ES-I3 (cell line): ENCODE results near the gene MTHFSD.

Experiments used
- H3K36me3 ChIP-seq: 2 replicates; pipeline ENCODE4 v1.6.1; 2013; ENCODE audit warnings: mild to moderate bottlenecking, low read length, control low read depth, moderate library complexity; ENCODE audit not compliant: insufficient read depth
- H3K4me1 ChIP-seq: 2 replicates; pipeline ENCODE4 v1.6.1; 2013; ENCODE audit warnings: mild to moderate bottlenecking, control low read depth, low read length; ENCODE audit not compliant: insufficient read depth
- H3K9ac ChIP-seq: 2 replicates; pipeline ENCODE4 v1.6.1; 2013; ENCODE audit warnings: low read depth, mild to moderate bottlenecking, low read length, moderate library complexity
- H3K9me3 ChIP-seq: 2 replicates; pipeline ENCODE4 v1.6.1; 2013; ENCODE audit warnings: mild to moderate bottlenecking, low read length, moderate library complexity; ENCODE audit not compliant: control insufficient read depth, insufficient read depth

The MTHFSD gene

DNA sequence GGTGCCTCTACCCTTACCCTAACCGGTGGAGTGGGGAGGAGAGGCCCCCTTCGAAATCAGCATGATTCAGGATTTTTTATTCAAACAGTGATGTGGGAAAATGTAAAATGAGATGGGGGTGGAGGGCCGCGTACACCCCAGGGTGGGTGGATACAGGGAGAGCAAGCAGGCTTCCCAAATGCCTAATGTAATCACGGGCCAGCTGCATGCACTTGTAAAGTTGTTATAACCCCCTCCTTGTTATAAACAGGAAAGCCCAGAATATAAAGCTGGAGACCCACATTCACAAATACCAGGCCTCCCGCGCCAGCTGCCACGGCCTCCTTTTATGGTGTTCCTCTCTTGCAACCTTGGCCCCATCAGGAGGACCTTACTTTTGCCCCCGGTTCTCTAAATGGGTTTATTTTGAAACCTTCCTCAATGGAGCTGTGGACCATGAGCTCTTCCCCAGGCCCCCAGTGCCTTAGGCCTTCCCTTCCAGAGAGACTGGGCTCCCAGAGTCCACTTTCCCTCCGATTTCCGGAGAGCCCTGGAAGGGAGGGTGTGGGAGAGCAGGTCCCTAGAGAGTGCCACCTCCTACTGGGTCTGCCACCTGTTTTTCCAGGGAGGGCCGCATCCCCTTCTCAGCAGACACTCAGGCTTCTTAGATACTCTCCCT lies 22.4 kb upstream of the MTHFSD start:
- peak overlapping the region; percentile 83; the same call in 1 of the 2 replicates for H3K9ac ChIP-seq
- H3K4me1 ChIP-seq = peaks cover 16% of the 10 kb centered on the region
- H3K36me3 ChIP-seq = no peaks in the 10 kb centered on the region; the same call in 1 of the 2 replicates

DNA sequence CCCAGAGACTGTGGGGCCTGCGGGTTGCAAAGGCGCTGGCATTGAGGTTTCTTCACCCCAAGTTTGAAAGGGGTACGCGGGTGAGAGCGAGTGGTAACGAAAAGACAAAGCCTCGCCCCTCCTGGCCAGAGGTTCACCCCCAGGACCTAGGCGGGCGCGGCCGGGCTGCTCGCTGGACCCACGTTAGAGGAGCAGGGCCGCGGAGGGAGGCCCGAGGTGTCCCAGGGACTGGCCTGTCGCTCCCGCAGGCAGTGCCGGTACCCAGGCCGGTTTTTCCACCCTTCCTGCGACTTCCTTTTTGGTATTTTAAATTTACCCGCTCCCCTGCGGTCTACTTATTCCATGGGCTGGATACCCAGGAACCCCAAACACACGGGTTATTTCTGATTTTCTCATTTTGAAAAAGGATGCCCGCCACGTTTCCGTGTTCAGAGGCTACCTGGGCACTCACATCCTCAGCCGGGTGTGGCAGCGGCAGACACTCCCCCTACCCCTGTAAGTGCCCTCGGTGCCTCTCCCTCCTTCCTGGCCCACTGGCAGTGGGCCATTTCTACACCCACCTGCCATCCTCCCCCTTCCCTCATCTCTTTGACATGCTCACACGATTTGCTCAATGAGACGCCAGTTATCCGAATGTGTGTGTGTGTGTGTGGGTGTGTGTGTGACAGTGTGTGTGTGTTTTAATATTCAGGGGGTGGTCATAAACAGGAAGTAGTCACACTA lies 21.7 kb upstream of the MTHFSD start:
- no peaks in the 10 kb centered on the region for H3K9me3 ChIP-seq
- peaks cover 17% of the 10 kb centered on the region for H3K4me1 ChIP-seq
- H3K36me3 ChIP-seq = no peaks in the 10 kb centered on the region; the same call in 1 of the 2 replicates
- peak overlapping the region; percentile 83 for H3K9ac ChIP-seq

More for the DNA sequence above, 22.4 kb upstream of the MTHFSD start:
- no peaks in the 10 kb centered on the region for H3K9me3 ChIP-seq

DNA sequence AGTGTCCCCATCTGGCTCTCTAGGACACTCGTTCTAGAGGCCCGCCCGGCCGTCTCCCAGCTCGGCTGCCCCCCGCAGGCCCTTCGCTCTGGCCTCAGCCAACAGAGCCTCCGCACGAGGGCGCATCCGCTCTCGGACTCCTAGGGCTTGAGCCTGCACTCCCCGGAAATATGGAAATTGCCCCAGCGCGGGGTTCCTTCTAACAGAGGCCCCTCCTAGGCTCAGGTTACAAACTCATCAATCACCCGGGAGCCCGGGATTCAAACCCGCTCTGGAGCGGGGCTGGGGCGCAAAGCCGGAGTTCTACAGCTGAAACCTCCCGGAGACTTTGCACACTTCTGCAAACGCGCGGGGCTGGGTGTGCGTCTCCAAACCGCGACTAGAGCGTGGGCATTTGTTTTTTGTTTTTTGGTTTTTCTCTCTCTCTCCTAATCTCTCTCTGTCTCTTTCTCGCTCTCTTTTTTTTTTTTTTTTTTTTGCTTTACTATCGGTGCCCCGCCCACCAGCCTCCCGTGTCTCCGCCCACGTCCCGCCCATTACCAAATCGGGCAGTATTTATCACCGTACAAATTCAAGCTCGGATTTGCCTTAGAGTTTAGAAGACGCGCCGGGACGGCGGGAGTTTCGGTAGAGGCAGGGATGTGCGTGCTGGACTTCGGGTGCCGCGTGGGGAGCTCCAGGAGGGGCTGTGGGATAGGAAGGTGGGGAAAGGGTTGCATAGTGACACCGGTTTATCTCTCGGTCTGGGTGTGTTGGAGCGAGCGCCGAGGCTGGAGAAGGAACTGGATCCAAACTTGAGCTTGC lies 20.9 kb upstream of the MTHFSD start:
- Histone ChIP-seq H3K4me1 (peaks cover 25% of the 10 kb centered on the region), H3K9ac (peak overlapping the region; percentile 83; the same call in 1 of the 2 replicates), H3K9me3 (no peaks in the 10 kb centered on the region), H3K36me3 (no peaks in the 10 kb centered on the region)

DNA sequence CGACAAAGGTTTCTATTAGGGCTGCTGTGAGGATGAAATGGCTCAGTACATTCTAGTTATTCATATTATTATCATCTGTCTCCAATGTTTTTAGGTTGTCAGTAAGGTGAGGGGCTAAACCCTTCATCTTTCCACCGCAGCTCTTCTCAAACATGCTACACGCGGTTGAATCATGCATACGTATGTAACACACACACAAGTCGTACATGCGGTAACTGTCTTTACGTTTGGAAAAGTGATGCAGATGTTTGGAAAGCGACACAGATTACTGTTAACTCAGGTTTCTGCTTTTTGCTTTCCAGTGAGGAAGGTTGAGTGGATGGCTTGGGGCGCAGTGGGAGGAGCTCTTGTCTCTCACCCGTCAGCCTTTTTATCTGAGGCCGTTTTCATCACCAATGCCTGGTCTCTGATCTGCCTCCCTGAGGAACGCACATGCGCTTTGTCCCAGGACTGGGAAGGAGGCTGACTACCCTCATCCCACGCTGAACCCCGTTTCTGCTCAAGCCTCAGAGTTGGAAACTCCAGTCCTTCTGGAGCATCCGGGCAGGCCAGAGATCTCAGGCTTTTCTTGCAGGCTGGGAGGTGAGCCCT lies 20.2 kb upstream of the MTHFSD start:
- Histone ChIP-seq H3K9me3 (no peaks in the 10 kb centered on the region), H3K9ac (peak overlapping the region; percentile 83; the same call in 1 of the 2 replicates), H3K4me1 (peaks cover 32% of the 10 kb centered on the region), H3K36me3 (no peaks in the 10 kb centered on the region)

DNA sequence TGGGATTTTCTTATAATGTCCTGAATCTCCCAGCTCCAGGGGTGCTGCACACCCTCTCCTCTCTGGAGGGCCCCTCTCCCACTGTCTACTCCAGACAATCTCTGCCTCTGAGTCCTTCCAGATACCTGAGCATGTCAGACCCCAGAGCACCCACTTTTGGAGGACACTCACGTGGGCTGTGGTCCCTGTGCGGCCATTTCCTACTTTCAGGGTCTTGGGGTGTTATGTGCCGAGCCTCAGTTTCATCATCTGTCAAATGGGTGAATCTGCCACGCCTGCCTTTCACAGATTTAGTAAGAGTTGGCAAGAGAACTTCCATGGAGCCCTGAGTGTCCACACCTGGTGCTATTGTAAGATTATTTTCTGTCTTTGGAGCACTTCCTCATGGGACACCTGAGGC lies 19.6 kb upstream of the MTHFSD start:
- Histone ChIP-seq H3K9me3 (no peaks in the 10 kb centered on the region), H3K4me1 (peaks cover 36% of the 10 kb centered on the region), H3K9ac (no peak overlapping the region), H3K36me3 (no peaks in the 10 kb centered on the region)

DNA sequence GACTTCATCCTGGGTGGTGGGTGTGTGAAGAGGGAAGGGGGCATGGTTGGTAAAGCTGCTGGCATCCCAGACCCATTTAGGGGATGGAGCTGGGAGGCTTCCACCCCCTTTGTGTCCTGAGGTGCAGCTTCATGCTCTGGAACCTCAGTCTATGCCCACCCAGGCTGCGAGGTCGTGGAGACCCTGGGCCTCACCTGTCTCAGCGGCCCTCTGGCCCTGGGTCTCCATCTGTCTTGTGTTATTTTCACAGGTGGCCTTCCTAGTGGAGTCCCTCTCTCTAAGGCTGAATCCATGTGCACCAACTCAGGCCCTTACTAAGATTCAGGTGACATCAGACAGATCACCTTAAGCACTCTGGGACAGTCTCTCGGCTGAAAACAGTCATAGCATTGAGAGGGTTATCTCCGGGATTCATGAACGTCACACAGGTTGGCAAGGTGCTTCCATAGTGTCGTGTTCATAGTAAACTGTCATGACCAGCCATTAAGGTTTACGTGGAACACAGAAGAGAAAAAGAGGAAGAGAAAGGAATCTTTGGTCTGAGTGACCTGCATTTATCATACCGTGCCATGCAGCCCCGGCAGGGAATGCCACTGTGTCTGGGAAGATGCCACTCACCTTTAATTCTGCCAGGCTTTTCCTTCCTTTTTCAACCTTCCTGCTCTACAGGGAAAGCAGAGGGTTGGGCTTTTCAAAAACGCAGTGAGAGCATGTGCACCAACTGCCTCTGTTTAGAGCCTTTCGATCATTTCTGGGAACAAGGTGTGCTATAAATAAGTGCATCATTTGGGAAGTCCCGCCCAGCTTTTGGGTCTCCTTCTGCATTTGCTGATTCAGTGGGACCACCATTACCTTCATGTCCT lies 18.8 kb upstream of the MTHFSD start:
- Histone ChIP-seq H3K9me3 (no peaks in the 10 kb centered on the region), H3K9ac (no peak overlapping the region), H3K36me3 (no peaks in the 10 kb centered on the region), H3K4me1 (peaks cover 36% of the 10 kb centered on the region)

DNA sequence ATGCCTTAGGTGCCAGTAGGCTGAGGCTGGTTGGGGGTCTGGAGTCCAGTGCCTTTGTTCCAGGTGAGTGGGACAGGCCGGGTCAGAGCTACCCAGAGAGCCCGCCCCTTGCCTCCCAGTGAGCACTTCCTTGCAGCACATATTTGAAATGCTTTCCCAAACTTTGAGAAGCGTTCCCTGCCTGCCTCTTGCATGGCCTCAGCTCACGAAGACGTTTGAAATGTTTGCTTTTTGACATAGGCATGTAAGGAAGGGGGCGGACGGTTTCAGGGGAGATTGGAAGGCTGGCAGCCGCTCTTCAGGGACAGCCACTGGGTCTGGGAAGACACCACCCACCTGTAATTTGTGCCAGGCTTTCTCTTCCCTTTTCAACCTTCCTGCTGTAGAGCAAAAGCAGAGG lies 18.2 kb upstream of the MTHFSD start:
- Histone ChIP-seq H3K4me1 (peaks cover 36% of the 10 kb centered on the region), H3K9ac (no peak overlapping the region), H3K36me3 (no peaks in the 10 kb centered on the region), H3K9me3 (no peaks in the 10 kb centered on the region; the same call in 1 of the 2 replicates)

DNA sequence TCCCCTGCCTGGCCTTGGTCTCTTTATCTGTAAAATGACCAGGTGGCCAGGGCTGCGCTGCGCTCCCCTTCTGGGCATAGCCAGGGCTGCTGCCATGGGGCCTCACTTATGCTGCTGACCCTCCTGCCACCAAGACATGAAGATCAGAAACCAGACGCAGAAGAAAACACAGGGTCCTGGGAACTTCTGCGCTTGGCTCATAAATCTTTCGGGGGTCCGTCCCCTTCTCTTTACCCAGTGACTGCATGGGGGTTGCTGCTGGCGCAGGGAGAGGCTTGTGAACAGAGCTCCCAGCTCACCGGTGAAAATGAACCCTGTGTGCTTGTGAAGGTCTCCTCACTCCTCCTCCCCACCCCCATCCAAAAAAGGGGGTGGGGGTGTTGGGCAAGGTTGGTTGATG lies 17.6 kb upstream of the MTHFSD start:
- no peaks in the 10 kb centered on the region; the same call in 1 of the 2 replicates for H3K9me3 ChIP-seq
- H3K9ac ChIP-seq = no peak overlapping the region
- no peaks in the 10 kb centered on the region for H3K36me3 ChIP-seq
- H3K4me1 ChIP-seq = peaks cover 36% of the 10 kb centered on the region

DNA sequence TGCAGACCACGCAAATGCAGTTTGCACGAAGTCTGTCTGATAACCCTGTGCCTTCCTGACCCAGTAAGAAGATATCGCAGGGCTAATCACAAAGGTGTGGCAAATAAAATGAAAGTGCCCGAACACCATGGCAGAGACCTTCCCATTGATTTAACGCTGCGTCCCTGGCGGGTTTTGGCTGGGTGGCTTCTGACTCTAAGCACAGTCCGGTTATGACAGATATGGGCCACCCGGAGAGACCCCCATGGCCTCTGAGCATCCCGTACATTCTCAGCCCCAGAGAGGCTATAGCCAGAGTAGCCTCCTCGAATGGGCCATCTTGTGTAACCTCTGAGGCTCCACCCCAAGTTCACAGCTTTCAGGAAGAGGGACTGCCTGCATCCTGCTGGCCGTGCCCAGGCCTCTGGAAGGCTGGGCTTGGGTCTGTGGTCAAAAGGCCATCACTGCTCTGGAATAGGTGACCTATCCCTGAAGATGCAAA lies 17.0 kb upstream of the MTHFSD start:
- no peaks in the 10 kb centered on the region; the same call in 1 of the 2 replicates for H3K9me3 ChIP-seq
- H3K9ac ChIP-seq = no peak overlapping the region
- no peaks in the 10 kb centered on the region for H3K36me3 ChIP-seq
- peaks cover 36% of the 10 kb centered on the region for H3K4me1 ChIP-seq

DNA sequence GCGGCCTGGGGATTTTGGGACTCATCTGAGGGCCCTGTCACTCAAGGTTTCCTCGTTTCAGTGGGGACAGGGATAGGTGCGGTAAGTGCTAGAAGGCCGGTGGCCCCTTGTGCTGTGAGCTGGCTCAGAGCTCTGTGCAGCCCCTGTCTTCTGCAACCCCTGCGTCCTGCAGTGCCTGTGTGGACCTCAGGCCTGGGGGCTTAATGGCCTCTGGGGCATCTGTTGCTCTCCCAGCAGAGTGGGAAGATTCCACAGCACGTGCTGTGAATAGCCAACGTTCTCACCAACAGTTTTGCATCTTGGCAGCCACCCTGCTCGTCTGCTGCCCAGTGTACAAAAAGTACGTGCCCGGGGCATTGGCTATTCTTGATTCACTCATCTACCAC lies 16.5 kb upstream of the MTHFSD start:
- Histone ChIP-seq H3K9me3 (no peaks in the 10 kb centered on the region; the same call in 1 of the 2 replicates), H3K36me3 (no peaks in the 10 kb centered on the region), H3K4me1 (peaks cover 36% of the 10 kb centered on the region), H3K9ac (no peak overlapping the region)

DNA sequence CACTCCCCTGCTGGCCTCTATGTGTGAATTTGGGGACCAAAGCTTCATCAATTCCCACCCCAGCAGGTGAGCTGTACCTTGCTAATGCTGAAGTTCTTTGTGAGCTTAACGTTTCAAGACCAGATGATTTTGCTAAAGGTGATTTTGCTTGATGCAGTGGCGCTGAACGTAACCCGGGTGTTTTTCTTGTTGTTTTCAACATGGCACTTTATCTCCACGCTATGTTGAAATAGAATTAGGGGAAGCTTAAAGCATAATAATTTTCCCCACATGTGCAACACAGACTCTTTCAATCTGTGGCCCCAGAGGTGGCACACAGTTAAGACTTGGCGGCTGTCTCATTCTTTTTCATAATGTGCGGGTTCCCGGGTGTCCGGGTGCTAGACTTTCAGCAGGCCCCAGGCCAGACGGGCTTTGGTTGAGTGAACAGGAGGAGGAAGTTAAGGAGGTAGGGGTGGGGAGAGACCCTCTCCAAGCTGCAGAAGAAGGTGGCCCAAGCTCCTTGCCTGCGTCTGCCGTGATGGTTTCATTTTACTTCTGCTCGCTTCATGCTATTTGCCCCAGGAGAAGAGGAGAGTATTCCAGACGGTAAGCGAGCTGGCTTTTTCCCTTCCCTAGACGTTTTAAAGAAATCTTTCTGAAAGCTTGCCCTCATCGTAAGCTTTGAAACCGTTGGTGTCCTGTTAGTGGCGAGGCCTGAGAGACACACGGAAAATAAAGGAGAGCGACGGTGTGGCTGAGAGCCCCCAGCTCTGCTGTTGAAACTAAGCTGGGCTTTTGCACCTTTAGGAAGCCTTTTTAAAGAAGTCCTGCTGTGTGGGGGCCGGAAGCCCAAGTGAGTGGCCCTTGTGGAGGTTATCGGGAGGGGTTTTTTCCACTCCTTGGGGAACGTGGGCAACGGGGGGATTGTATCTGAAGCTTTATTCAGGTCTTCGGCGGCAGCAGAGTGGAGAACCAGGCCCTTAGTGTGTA lies 15.8 kb upstream of the MTHFSD start:
- peaks cover 36% of the 10 kb centered on the region for H3K4me1 ChIP-seq
- H3K9me3 ChIP-seq = no peaks in the 10 kb centered on the region; the same call in 1 of the 2 replicates
- H3K9ac ChIP-seq = peak overlapping the region; percentile 23; the same call in 1 of the 2 replicates
- H3K36me3 ChIP-seq = no peaks in the 10 kb centered on the region

DNA sequence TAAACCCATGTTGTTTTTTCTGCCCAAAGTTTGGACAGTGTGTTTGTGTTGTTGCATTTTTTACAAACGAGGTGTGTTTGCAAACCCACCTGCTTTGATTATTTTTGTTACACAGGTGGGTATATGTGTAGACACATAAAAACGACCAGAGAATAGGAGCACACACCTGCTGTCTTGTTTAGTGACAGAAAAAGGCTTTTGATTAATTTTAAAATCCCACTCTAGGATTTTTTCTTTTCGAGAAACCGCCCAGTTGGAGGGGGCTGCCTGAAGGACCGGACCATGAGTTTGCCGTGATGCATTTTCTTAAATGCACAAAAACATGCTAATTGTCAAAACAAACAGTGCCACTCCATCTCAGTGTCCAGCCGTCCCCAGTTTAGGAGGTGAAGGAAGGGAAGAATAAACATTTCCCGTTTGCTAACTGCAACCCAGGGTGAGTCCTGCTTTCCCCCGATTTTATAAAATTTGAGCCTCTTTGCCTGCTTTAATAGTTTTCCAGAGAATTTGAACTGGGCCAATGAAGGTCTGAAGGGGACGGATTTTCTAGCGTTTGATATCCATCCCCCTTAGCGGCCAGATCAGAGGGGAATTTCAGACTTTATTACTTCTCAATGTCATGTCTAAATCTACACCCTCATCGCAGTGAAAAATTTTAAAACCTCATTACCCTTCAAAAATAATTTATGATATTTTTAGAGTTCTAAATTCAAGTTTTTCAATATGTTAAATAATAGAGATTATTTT lies 14.8 kb upstream of the MTHFSD start:
- Histone ChIP-seq H3K4me1 (peaks cover 37% of the 10 kb centered on the region), H3K9me3 (no peaks in the 10 kb centered on the region; the same call in 1 of the 2 replicates), H3K9ac (peak overlapping the region; percentile 33; the same call in 1 of the 2 replicates), H3K36me3 (no peaks in the 10 kb centered on the region)
